Posterior vena cava (tissue), 2 donors: ENCODE measurements around the gene LILRA6. TPM values are rescaled to one million over a fixed set of nuclear protein-coding genes. Genes with fewer than 3 reads are reported as not detected.
"Not testable (repeated sequence)": the region's sequence is repeated elsewhere in the genome, so short reads cannot be mapped to it uniquely, and the experiment has no call there.

Experiments
- DNase-seq: peaks from one replicate; pipeline ENCODE4 v3.0.0-alpha.2; 2020; ENCODE audit warnings: low spot score
- intact Hi-C, 2 donors: fragments of 100-400 bp; cut with DNase I; formaldehyde crosslinking; loops; one replicate each; pipeline versions ENCODE4 v1.14.1 to v1.14.2; 2022 to 2023
- long read RNA-seq, 2 donors: library from polyadenylated mRNA; unstranded; transcript quantifications; one replicate each; pipeline ENCODE4 v2.0.0, GENCODE V29; 2020 to 2021
- total RNA-seq, 2 donors: library from RNA; stranded (reverse); fragmentation: NEBNext Ultra II Directional; extraction: Animal tissue kit (Norgen Biotek cat#: 25700); gene quantifications; one replicate each; pipeline ENCODE4 v1.2.1, GENCODE V29; 2021
- donor health status: DM: yes; HTN: yes; CAD: no.
- donor health status: DM: yes; HTN: yes; CAD: no.

The LILRA6 gene
- total RNA-seq: 1 to 10 TPM; 8.1 to 9.6 TPM
- long read RNA-seq, donor 1, partial matches to known transcripts: 0 of 2 reads
- long read RNA-seq, donor 1, other reads (novel, unspliced or antisense): 2 of 2 reads
- long read RNA-seq, donor 2, partial matches to known transcripts: 1 of 13 reads
- long read RNA-seq, donor 2, other reads (novel, unspliced or antisense): 10 of 13 reads

DNA sequence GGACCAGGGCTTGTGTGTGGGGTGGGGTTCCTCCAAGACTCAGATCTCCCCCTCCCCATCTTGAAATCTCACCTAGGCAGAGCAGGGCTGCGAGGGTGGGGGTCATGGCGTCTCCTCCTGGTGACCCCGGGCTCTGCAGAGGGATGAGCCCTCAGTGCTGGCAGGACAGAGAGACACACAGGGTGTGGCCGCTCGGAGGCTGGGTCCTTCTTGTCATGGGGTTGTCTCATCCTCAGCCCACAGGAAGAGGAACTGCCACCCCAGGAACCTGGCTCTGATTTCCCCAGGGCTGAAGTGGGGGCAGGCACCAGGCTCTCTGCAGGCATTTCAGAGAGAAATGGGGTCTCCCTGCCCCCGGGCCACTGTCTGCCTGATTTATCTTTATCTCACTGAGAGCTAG is at the start of gene LILRA6:
Gene LILRA6 (minus strand): TSS at position 145 of the 400 bp plus-strand sequence.
- intact Hi-C loops, DNase-seq: not testable (repeated sequence)

- intact Hi-C loops, DNase-seq: not testable (repeated sequence)
These were observed 46.6 kb upstream of the LILRA6 start for GRCh38 chr19:54289160-54289559.

DNA sequence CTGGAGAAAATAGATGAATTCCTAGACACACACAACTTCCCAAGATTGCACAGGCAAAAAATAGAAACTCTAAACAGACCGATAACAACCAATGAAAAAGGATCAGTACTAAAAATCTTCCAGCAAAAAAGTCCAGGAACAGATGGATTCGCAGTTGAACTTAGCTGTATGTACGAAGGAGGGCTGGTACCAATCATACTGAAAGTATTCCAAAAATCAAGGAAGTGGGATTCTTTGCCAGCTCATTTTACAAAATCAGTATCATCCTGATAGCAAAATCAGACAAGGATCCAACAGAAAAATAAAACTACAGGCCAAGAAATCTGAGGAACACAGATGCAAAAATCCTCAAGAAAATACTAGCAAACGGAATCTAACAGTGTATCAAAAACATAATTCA is 44.9 kb upstream of the LILRA6 start:
- DNase-seq: no peak
- intact Hi-C loops: no loop called here

DNA sequence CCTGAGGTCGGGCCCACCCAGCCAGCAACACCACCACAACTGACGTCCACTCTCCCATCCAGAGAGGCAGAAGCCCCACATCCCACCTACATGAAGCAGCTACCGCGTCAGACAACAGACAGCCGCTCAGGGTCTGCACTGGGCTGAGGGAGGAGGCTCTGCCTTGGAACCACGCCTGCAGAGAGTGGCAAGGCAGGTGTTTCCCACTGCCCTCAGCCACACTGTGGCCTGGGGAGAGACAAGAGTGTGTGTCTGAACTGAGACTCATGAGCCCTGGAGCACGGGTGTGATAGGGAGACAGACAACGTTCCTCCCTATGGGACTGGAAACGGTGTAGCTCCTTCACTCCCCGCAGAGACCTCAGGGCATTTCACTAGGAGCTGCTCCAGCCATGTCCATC is 43.7 kb upstream of the LILRA6 start:
- intact Hi-C loops: not testable (repeated sequence)

GRCh38 chr19:54285427-54286056 is 43.0 kb upstream of the LILRA6 start:
- intact Hi-C loops, DNase-seq: not testable (repeated sequence)

More for the DNA sequence above, 43.7 kb upstream of the LILRA6 start:
- not testable (repeated sequence) for DNase-seq

- no peak for DNase-seq
- intact Hi-C loops: no loop called here
These were observed 40.3 kb upstream of the LILRA6 start for GRCh38 chr19:54282686-54283470.

DNA sequence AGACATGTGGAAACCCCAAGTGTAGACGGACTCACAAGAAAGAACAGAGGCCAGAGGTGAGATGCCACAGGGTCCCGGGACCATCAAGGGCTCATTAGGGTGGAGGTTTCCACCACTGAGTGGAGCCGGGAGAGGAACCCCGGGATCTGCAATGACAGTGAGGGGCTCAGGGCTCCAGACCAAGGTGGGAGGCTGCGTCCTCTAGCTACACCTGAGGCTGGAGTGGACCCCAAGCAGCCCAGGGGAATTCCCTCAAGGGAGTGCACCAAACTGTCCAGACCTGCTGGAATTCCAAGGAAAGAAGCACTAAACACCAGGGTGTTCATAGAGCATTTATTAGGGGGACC is 39.1 kb upstream of the LILRA6 start:
- intact Hi-C loops, DNase-seq: not testable (repeated sequence)

DNA sequence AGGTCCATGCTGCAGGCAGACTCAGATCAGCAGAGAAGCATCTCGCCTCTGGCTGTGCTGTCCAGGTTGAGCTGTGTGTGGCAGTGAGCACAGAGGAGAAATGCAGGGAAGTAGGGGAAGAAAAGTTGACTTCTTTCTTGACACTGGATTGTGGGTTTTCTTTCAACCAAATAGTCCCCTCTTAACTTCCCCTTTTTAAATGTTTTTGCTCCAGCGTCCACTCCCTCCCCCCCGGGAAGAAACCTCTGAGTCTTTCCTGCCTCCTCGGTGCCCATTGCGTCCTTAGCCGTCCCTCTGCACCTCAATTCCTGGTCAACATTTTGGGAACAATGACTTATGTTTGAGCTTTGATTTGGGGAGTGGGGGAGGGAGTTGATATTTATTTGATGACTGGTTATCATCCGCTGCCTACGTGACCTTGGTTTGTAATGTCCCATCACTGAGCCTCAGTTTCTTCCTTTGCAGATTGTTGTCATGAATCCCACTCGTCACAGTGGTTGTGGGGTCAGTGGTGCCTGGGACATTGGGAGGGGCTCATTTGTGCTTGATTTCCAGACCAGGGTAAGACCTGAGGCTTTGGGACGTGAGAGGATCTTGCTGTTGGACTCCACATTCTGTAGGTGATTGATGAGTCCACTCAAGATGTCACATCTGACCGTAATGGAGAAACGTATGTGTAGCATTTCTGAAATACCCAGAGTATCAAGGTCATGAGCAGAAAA is 38.6 kb upstream of the LILRA6 start, which contains the start of gene LILRB2:
Gene LILRB2 (minus strand): TSS at position 104 of the 722 bp plus-strand sequence. CDS start 614 bp downstream, outside the sequence.
- no peak for DNase-seq
- intact Hi-C loops: no loop called here

- intact Hi-C loops, DNase-seq: not testable (repeated sequence)
These were observed 37.9 kb upstream of the LILRA6 start for GRCh38 chr19:54280441-54280840.

GRCh38 chr19:54280025-54280424 is 37.4 kb upstream of the LILRA6 start:
- intact Hi-C loops: not testable (repeated sequence)

GRCh38 chr19:54279406-54279962 is 36.9 kb upstream of the LILRA6 start:
- DNase-seq: no peak
- intact Hi-C loops: no loop called here

More at GRCh38 chr19:54280025-54280424, 37.4 kb upstream of the LILRA6 start:
- not testable (repeated sequence) for DNase-seq

DNA sequence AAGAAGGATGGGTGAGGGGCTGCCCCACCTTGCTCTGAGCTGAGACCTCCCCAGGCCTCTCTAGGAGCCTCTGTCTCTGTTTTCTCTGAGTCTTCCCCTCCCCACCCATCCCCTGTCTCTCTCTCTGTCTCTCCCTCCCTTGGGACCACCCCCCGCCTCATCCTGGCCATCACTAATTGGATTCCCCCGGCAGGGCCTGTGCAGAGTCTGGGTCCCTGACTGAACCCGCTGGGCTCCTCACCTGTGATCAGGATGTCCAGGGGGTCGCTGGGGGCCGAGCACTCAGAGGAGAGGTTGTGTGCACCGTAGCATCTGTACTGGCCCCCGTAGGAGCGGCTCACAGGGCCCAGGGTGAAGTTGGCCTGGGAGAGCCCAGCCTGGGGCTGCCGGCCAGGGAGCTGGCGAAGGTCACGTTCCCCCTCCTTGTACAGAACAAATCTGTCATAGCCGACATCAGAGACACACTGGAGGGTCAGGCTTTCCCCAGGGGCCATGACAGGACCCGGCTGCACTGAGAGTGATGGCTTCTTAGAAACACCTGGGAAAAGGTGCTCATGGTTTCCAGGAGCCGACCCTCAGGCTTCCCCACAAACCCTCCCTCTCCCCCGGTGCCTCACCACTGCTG is 36.1 kb upstream of the LILRA6 start:
- intact Hi-C loops, DNase-seq: not testable (repeated sequence)

DNA sequence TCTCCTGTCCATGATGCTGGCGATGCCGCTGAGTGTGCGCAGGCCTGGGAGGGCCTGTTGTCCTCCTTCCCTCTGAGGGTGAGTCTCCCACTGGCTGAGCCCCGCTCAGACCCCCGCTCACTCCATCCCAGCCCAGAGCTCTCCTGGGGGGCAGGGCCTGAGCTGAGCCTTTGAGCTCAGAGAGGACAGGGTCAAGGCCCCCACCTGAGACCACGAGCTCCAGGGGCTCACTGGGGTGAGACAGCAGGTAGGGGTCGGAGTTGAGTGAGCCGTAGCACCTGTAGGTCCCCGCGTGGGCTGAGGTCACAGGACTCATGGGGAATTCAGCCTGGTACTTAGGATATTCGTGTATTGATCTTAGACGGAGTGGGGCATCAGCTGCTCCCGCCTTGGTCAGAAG is 35.5 kb upstream of the LILRA6 start:
- intact Hi-C loops: not testable (repeated sequence)

GRCh38 chr19:54277111-54277615 is 34.6 kb upstream of the LILRA6 start:
- intact Hi-C loops, DNase-seq: not testable (repeated sequence)

More for the DNA sequence above, 35.5 kb upstream of the LILRA6 start:
- not testable (repeated sequence) for DNase-seq

GRCh38 chr19:54275951-54276350 is 33.4 kb upstream of the LILRA6 start:
- intact Hi-C loops: no loop called here
- no peak for DNase-seq

DNA sequence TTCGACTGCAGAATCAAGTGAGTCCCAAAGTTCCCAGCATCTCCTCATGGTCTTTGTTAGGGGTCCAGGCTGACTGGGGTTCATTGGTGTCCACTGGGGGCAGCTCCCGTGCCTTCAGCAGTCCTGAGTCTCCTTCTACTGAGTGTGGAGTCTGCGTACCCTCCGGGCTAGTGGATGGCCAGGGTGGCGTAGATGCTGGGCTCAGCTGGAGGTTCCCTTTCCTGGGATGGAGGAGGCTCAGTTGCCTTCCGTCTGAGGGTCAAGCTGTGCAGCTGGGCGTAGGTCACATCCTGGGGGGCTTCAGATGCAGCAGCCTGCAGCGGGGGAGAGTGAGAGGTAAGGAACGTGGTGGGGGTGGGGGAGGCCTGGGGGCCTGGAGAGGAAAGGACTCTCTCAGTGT is 31.9 kb upstream of the LILRA6 start:
- DNase-seq, intact Hi-C loops: not testable (repeated sequence)

GRCh38 chr19:54273821-54274220 is 31.2 kb upstream of the LILRA6 start:
- intact Hi-C loops: no loop called here
- DNase-seq: no peak

GRCh38 chr19:54272181-54272580 is 29.6 kb upstream of the LILRA6 start:
- intact Hi-C loops, DNase-seq: not testable (repeated sequence)
